GM12873 (cell line): ENCODE data around the gene MAPK10.

ENCODE experiments used
- CTCF ChIP-seq: IDR thresholded peaks from 2 replicates; pipeline ENCODE4 v1.5.1; 2012; ENCODE audit warnings: low read depth, mild to moderate bottlenecking, moderate library complexity, low read length, control low read depth; ENCODE audit not compliant: insufficient read depth; ENCODE audit errors: missing control alignments

The MAPK10 gene

GRCh38 chr4:86221002-86221401 lies 138.9 kb downstream of the MAPK10 start:
- TF ChIP-seq CTCF: no peak

GRCh38 chr4:86220121-86220520 lies 139.7 kb downstream of the MAPK10 start:
- no peak for TF ChIP-seq CTCF

- no peak for TF ChIP-seq CTCF
Observed at GRCh38 chr4:86218746-86219473, 140.9 kb downstream of the MAPK10 start.

- no peak for TF ChIP-seq CTCF
Observed at GRCh38 chr4:86203176-86203575, 156.7 kb downstream of the MAPK10 start.

GRCh38 chr4:86185659-86186058 lies 174.2 kb downstream of the MAPK10 start:
- TF ChIP-seq CTCF: no peak

GRCh38 chr4:86184901-86185285 lies 175.0 kb downstream of the MAPK10 start:
- no peak for TF ChIP-seq CTCF

- TF ChIP-seq CTCF: no peak
Observed at GRCh38 chr4:86184216-86184900, 175.5 kb downstream of the MAPK10 start.
